Neural cell (in vitro differentiated cells): ENCODE measurements around the gene NOMO2.
"Not testable (repeated sequence)": the region's sequence is repeated elsewhere in the genome, so short reads cannot be mapped to it uniquely, and the experiment has no call there.

Experiments used
- CTCF ChIP-seq: fragments of 450-650 bp; IDR thresholded peaks from 2 replicates; pipeline ENCODE4 v1.5.1; 2014; ENCODE audit warnings: antibody characterized with exemption, mild to moderate bottlenecking, moderate library complexity; ENCODE audit not compliant: poor library complexity, severe bottlenecking
- RAD21 ChIP-seq: fragments of 450-650 bp; conservative IDR thresholded peaks from 2 replicates; pipeline ENCODE4 v1.6.1; 2014; ENCODE audit warnings: antibody characterized with exemption, mild to moderate bottlenecking, moderate library complexity
- TAF1 ChIP-seq: IDR thresholded peaks from 2 replicates; pipeline ENCODE4 v1.6.1; 2012; ENCODE audit warnings: low read depth
- TF ChIP-seq, protein P1 (sequence below): IDR thresholded peaks from 2 replicates; pipeline ENCODE4 v1.6.1; 2012; ENCODE audit warnings: borderline replicate concordance

DNA sequence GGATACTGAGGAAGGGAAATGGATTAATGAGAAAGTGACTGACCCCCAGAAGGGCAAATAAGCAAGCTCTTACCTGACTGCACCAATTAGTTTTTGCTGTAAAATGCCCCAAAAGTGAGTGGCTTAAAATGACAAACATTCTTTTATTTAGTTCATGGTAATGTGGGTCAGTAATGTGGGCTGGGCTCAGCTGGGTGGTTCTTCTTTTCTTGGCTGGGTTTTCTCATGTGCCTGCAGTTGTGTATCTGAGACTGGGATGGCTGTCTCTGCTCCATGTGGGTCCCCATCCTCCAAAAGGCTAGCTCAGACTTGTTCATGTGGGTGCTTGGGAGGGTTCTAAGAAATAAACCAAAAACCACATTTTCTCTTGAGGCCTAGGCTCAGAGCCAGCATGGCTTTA is 29.5 kb upstream of the NOMO2 start:
- TF ChIP-seq CTCF, RAD21, TAF1: not testable (repeated sequence)
- TF ChIP-seq, protein P1, sequence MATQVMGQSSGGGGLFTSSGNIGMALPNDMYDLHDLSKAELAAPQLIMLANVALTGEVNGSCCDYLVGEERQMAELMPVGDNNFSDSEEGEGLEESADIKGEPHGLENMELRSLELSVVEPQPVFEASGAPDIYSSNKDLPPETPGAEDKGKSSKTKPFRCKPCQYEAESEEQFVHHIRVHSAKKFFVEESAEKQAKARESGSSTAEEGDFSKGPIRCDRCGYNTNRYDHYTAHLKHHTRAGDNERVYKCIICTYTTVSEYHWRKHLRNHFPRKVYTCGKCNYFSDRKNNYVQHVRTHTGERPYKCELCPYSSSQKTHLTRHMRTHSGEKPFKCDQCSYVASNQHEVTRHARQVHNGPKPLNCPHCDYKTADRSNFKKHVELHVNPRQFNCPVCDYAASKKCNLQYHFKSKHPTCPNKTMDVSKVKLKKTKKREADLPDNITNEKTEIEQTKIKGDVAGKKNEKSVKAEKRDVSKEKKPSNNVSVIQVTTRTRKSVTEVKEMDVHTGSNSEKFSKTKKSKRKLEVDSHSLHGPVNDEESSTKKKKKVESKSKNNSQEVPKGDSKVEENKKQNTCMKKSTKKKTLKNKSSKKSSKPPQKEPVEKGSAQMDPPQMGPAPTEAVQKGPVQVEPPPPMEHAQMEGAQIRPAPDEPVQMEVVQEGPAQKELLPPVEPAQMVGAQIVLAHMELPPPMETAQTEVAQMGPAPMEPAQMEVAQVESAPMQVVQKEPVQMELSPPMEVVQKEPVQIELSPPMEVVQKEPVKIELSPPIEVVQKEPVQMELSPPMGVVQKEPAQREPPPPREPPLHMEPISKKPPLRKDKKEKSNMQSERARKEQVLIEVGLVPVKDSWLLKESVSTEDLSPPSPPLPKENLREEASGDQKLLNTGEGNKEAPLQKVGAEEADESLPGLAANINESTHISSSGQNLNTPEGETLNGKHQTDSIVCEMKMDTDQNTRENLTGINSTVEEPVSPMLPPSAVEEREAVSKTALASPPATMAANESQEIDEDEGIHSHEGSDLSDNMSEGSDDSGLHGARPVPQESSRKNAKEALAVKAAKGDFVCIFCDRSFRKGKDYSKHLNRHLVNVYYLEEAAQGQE = not testable (repeated sequence)
